Measurements from ENCODE around the gene JARID2. TPM values are rescaled to one million over a fixed set of nuclear protein-coding genes. Genes with fewer than 3 reads are reported as not detected.

Gene JARID2
- polyA plus RNA-seq, 1 of the 3 experiments (the other 2 are of a cell fraction), result 3.4 TPM

DNA sequence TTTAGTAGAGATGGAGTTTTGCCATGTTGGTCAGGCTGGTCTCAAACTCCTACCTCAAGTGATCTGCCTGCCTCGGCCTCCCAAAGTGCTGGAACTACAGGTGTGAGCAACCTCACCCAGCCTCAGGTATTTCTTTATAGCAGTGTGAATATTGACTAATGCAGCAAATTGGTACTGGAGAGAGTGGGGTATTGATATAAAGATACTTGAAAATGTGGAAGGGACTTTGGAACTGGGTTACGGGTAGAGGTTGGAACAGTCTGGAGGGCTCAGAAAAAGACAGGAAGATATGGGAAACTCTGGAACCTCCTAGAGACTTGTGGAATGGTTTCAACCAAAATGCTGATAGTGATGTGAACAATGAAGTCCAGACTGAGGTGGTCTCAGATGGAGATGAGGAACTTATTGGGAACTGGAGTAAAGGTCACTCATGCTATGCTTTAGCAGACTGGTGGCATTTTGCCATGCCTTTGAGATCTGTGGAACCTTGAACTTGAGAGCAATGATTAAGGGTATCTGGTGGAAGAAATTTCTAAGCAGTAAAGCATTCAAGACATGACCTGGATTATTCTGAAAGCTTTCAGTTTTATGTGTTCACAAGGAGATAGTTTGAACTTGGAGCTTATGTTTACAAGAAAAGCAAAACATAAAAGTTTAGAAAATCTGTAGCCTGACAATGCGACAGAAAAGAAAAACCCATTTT is 289.8 kb downstream of the JARID2 start:
- Histone ChIP-seq H2AFZ (ENCODE audit: low read depth) (no peak overlapping the region), H3K4me3 (ENCODE audit: low read depth in 2 of 2, low read length in 1 of 2) (no peak overlapping the region), H4K20me1 (ENCODE audit: insufficient read depth) (no peaks in the 10 kb centered on the region), H3K79me2 (ENCODE audit: insufficient read depth) (no peaks in the 10 kb centered on the region), H3F3A (replicated peaks; ENCODE audit: insufficient read depth) (no peaks in the 10 kb centered on the region), H3K9ac (no peak overlapping the region), H3K4me2 (no peak overlapping the region), H3K27ac (ENCODE audit: low read depth in 2 of 2, low read length in 1 of 2) (no peak overlapping the region), H3K27me3 (ENCODE audit: insufficient read depth) (no peaks in the 10 kb centered on the region), H3K4me1 (ENCODE audit: control insufficient read depth in 1 of 2, insufficient read depth in 2 of 2, low read depth in 1 of 2, low read length in 1 of 2) (no peaks in the 10 kb centered on the region; a peak in 1 of 4 replicates), H3K36me3 (replicated peaks in 1 of 2; ENCODE audit: control insufficient read depth in 1 of 2, insufficient read depth in 2 of 2, low read length in 1 of 2) (no peaks in the 10 kb centered on the region), H3K9me3 (no peaks in the 10 kb centered on the region), H3K9me2 (no peaks in the 10 kb centered on the region)
- no peak for DNase-seq
- ChIA-PET POLR2A (no interaction called here), CTCF (interaction anchor here (0.8 kb wide), 1 partner anchor 45 kb away, joined by 3 read pairs; no protein-coding TSS in a partner anchor)
- TF ChIP-seq RCOR1 (IDR thresholded peaks at IDR 0.05; ENCODE audit: low read length), result no peak
- no peak for TF ChIP-seq SIN3A (IDR thresholded peaks at IDR 0.05; ENCODE audit: borderline replicate concordance, low read depth, low read length)
- TF ChIP-seq NFIC (IDR thresholded peaks at IDR 0.05; ENCODE audit: borderline replicate concordance), result no peak
- no peak for TF ChIP-seq PBX3 (IDR thresholded peaks at IDR 0.05)
- TF ChIP-seq TEAD4 (IDR thresholded peaks at IDR 0.05; ENCODE audit: borderline replicate concordance, insufficient read depth), result no peak
- TF ChIP-seq MAX (IDR thresholded peaks at IDR 0.05; ENCODE audit: low read depth), result no peak
- no peak for TF ChIP-seq GATA2 (CRISPR knock-in tag; IDR thresholded peaks at IDR 0.05)
- TF ChIP-seq, protein P1, sequence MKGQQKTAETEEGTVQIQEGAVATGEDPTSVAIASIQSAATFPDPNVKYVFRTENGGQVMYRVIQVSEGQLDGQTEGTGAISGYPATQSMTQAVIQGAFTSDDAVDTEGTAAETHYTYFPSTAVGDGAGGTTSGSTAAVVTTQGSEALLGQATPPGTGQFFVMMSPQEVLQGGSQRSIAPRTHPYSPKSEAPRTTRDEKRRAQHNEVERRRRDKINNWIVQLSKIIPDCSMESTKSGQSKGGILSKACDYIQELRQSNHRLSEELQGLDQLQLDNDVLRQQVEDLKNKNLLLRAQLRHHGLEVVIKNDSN (IDR thresholded peaks at IDR 0.05; ENCODE audit: borderline replicate concordance, low read depth), result no peak
- TF ChIP-seq FOXJ3 (CRISPR knock-in tag; IDR thresholded peaks at IDR 0.05), result no peak
- no peak for TF ChIP-seq NRF1 (IDR thresholded peaks at IDR 0.05; ENCODE audit: low read depth, low read length)
- no peak for TF ChIP-seq FOXM1 (IDR thresholded peaks at IDR 0.05; ENCODE audit: low read depth)
- no peak for TF ChIP-seq GABPA (IDR thresholded peaks at IDR 0.05; ENCODE audit: low read depth)
- no peak for TF ChIP-seq JUND (IDR thresholded peaks at IDR 0.05)
- no peak for TF ChIP-seq IRF3 (IDR thresholded peaks at IDR 0.05; ENCODE audit: low read depth, low read length)
- TF ChIP-seq ELF1 (IDR thresholded peaks at IDR 0.05), result no peak
- no peak for TF ChIP-seq EP300 (IDR thresholded peaks at IDR 0.05; ENCODE audit: borderline replicate concordance in 1 of 2, low read depth in 1 of 2, low read length in 1 of 2)
- WGBS (ENCODE audit: low lambda C conversion rate), result 99% methylated on average over 3 of the region's 3 CpGs

All from SK-N-SH (cell line).